IPS-NIHi7 (cell line): ENCODE results near the gene FPR2.
A peak's percentile ranks its signal among the peaks of the same experiment; 100 is the strongest.
"Not testable (repeated sequence)": the region's sequence is repeated elsewhere in the genome, so short reads cannot be mapped to it uniquely, and the experiment has no call there.

Experiments
- DNase-seq: peaks from one replicate; pipeline ENCODE4 v3.0.0; 2012; ENCODE audit warnings: mixed read lengths; ENCODE audit errors: extremely low spot score

FPR2 gene, protein sequence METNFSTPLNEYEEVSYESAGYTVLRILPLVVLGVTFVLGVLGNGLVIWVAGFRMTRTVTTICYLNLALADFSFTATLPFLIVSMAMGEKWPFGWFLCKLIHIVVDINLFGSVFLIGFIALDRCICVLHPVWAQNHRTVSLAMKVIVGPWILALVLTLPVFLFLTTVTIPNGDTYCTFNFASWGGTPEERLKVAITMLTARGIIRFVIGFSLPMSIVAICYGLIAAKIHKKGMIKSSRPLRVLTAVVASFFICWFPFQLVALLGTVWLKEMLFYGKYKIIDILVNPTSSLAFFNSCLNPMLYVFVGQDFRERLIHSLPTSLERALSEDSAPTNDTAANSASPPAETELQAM

GRCh38 chr19:51760697-51761356, at the start of gene FPR2:
Gene FPR2, plus strand, starts transcription at chr19:51761180. Its CDS starts 7,479 bp downstream, at chr19:51768659.
- peak; percentile 25 for DNase-seq

DNA sequence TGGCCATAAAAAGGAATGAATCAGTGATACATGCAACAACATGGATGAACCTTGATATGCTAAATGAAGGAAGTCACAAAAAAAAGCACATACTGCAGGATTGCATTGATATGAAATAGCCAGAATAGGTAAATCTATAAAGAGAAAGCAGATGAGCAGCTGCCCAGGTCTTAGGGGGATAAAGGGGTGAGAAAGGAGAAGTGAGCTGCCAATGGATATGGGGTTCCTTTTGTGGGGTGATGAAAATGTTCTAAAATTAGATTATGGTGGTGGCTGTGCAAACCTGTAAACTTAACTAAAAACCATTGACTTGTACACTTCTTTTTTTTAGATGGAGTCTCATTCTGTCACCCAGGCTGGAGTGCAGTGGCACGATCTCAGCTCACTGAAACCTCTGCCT, 49.3 kb upstream of the FPR2 start:
- no peak for DNase-seq

DNA sequence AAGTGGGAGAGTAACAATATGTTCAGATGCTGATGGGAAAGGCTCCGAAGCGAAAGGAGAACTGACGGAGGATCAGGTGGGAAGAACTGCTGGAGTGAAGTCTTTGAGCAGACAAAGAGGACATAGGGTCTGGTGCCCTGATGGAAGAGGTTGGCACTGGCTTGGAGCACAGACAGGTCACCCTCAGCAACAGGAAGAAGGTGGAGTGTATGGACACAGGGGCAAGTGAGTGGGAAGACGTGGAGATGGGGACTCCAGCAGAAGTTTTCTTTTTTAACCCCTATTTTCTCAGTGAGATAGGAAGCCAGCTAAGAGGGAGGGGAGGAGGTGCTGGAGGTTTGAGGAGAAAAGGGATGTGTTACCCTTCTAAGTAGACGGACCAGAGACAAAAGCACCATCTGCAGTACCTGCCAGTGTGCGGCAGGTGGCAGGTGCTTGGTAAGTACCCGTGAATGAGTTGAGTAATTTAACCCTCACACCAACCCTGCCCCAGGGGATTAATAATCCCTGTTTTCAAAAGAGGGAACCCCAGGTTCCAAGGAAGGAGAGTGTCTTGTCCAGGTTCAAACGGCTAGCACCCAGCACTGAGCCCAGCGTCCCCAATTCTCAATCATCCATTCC, 48.4 kb upstream of the FPR2 start:
- peak; percentile 75 for DNase-seq

DNA sequence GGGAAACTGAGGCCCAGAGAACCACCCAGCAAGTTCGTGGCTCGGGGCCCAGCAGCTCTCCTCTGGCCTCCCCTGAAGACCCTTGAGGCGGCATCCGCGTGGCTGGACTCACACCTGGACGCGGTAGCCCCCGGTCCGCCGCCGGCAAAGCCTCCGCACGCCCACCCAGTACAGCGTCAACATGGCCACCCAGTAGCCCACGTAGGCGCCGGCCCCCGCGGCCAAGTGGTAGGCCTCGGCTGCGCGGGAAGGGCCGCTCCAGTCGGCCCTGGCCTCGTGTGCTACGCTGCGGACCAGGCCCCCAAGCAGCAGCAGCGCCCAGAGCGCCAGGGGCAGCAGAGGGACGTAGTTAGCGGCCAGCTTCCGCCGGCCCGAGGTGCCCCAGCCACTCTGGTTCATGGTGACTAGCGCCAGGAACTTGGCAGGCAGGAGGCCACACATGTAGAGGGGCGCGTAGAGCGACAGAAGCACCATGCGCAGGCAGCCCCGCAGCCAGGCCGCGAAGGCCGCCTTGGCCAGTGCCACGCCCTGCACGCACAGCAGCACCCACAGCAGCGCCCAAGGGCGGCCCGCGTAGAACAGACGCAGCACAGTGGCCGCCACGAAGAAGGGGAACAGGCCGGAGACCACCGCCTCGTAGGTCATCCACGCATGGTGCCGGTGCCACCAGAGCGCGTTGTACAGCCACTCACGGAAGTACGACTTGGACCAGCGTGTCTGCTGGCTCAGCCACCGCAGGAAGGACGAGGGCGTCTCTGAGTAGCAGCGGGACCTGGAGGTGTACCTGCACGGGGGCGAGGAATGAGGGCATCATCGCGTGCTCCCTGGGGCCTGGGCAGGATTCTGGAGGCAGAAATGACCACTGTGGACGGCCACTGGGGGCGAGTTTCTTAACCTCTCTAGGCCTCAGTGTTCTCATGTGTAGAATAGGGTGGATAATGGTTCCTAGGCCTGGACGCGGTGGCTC, 47.4 kb upstream of the FPR2 start:
- no peak for DNase-seq

DNA sequence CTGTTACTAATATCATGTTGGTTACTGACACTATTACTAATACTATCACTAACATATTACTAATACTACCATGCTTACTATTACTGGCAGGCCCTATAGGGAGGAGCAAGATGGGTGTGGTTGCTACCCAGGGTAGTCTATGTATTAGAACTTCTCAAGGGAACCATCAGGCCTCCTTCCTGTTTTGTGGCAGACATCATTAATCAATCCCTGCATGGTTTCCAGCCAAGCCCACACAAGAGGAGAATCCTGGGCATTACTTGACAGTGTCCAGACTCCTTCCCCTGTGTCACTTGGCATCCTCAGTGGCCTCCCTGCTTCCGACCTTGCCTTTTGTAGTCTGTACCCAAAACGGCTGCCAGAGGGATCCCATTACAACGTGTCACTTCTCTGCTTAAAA, 46.1 kb upstream of the FPR2 start:
- DNase-seq = no peak

DNA sequence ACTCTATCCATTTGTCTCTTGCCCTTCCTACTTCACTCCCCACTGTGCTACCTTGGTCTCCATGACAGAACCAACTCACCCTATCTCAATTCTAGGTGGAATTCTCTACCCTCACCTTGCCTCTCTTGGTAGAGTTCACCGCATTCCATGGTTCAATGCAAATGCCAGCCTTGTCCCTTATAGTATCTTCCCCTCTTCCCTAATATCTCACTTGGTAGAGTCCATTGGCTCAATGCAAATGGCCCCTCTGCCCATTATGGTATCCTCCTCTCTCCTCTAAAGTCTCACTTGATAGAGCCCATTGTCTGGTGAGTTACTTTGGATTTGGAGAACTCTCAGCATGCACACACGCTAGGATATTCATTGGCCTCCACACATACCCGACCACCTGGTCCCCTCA, 45.1 kb upstream of the FPR2 start:
- no peak for DNase-seq

- DNase-seq = no peak
Measured at GRCh38 chr19:51716925-51717324, 44.1 kb upstream of the FPR2 start.

GRCh38 chr19:51719251-51719988, 41.6 kb upstream of the FPR2 start:
- peak; percentile 33 for DNase-seq

- DNase-seq = no peak
Measured at GRCh38 chr19:51721905-51722304, 39.1 kb upstream of the FPR2 start.

DNA sequence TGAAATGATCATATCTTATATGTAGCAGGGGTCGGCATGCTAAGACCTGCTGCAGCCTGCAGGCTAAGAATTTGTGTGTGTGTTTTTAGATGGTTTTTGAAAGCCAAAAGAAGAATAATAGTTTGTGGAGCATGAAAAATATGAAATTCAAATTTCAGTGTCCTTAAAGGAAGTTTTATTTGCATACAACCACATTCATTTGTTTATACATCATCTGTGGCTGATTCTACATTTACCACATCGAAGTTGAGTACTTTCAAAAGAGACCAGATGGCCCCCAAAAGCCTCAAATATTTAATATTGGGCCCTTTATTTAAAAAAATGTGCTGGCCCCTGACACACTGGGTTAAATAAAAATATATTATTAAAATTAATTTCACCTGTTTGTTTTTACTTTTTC, 38.5 kb upstream of the FPR2 start:
- DNase-seq = no peak

GRCh38 chr19:51724543-51724942, 36.4 kb upstream of the FPR2 start:
- no peak for DNase-seq

GRCh38 chr19:51726049-51726448, 34.9 kb upstream of the FPR2 start:
- DNase-seq = peak; percentile 50

DNA sequence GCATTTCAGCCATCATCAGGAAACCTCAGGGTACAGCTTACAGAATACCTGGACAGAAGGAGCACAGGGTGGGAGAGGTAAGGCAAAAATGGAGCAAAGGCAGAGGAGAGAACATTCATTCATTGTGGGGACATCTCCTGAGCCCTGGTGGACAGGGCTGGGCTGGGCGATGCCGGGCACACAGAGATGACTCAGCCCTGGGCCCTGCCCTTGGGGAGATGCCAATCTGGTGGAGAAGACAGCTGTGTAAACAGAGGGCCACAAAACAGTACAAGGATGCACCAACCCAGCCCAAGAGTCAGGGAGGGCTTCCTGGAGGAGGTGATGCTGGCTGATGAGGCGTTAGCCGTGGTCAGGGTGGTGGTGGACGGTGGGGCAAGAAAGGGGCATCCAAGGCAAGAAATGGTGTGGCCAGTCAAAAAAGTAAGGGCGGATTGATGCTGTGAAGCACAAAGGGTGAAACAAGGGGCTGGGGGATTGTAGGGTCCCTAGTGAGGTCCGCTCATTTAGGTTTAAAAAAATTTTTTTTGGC, 33.6 kb upstream of the FPR2 start:
- no peak for DNase-seq

- DNase-seq = no peak
Measured at GRCh38 chr19:51729781-51730180, 31.2 kb upstream of the FPR2 start.

GRCh38 chr19:51733742-51734522, 27.0 kb upstream of the FPR2 start:
- DNase-seq = no peak

- DNase-seq = no peak
Measured at GRCh38 chr19:51735759-51736449, 25.1 kb upstream of the FPR2 start.

DNA sequence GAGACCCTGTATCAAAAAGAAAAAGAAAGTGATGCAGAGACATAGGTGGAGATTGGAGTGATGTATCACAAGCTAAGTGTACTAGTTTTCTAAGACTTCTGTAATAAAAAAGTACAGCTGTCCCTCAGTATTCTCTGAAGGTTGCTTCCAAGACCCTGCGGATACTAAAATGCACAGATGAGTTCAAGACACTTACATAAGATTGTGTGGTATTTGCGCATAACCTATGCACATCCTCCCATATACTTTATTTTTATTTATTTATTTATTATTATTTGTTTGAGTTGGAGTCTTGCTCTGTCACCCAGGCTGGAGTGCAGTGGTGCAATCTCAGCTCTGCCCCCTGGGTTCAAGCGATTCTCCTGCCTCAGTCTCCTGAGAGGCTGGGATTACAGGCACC, 23.6 kb upstream of the FPR2 start:
- DNase-seq = no peak

GRCh38 chr19:51737924-51738323, 23.1 kb upstream of the FPR2 start:
- no peak for DNase-seq

DNA sequence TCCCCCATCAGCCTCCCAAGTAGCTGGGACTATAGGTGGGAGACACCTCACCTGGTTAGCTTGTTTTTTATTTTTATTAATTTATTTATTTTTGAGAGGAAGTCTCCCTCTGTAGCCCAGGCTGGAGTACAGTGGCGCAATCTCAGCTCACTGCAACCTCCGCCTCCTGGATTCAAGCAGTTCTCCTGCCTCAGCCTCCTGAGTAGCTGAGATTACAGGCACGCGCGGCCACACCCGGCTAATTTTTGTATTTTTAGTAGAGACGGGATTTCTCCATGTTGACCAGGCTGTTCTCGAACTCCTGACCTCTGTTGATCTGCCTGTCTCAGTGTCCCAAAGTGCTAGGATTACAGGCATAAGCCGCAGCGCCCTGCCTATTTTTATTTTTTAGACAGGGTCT, 22.5 kb upstream of the FPR2 start:
- not testable (repeated sequence) for DNase-seq
